ENCODE measurements around the gene SNTB2. TPM values are rescaled to one million over a fixed set of nuclear protein-coding genes. Genes with fewer than 3 reads are reported as not detected.

SNTB2 gene
- total RNA-seq, 1 donor from 2014 or later = 22.9 TPM

DNA sequence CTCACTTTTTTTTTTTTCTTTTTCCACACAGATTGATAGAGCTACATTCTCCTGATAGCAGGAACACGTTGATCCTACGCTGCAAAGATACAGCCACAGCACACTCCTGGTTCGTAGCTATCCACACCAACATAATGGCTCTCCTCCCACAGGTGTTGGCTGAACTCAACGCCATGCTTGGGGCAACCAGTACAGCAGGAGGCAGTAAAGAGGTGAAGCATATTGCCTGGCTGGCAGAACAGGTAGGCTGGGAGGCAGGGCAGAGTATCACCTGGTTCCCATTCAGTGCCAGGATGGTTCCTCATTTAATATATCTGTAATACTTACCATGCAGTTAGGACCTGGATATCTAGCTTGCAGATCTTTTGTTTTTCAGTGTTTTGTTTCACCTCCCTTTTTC is 73.1 kb downstream of the SNTB2 start:
- H3K4me1 Mint-ChIP-seq = no peaks in the 10 kb centered on the region
- no peaks in the 10 kb centered on the region for H3K27me3 Mint-ChIP-seq (ENCODE audit: insufficient read depth, low read depth)
- Histone ChIP-seq H2AFZ (replicated peaks) (no peak overlapping the region), H3K36me3 (peaks cover 2% of the 10 kb centered on the region), H3K79me2 (ENCODE audit: low read depth) (no peaks in the 10 kb centered on the region), H4K20me1 (ENCODE audit: low read depth) (peaks cover 3% of the 10 kb centered on the region), H3K4me1 (no peaks in the 10 kb centered on the region), H3K27me3 (no peaks in the 10 kb centered on the region), H3K4me3 (no peak overlapping the region), H3K9ac (no peak overlapping the region), H3F3A (ENCODE audit: low read depth) (no peaks in the 10 kb centered on the region), H3K9me3 (ENCODE audit: low read depth) (no peaks in the 10 kb centered on the region), H3K27ac (no peak overlapping the region), H3K4me2 (no peak overlapping the region)
- no peak for DNase-seq (ENCODE audit: low spot score)
- no peaks in the 10 kb centered on the region for H3K9me3 Mint-ChIP-seq
- H3K27ac Mint-ChIP-seq = no peak overlapping the region
- H3K36me3 Mint-ChIP-seq = peaks cover 27% of the 10 kb centered on the region
- TF ChIP-seq EZH2phosphoT487 (IDR thresholded peaks at IDR 0.05) (no peak), EZH2 (IDR thresholded peaks at IDR 0.05) (no peak)
- TF ChIP-seq, protein P1, sequence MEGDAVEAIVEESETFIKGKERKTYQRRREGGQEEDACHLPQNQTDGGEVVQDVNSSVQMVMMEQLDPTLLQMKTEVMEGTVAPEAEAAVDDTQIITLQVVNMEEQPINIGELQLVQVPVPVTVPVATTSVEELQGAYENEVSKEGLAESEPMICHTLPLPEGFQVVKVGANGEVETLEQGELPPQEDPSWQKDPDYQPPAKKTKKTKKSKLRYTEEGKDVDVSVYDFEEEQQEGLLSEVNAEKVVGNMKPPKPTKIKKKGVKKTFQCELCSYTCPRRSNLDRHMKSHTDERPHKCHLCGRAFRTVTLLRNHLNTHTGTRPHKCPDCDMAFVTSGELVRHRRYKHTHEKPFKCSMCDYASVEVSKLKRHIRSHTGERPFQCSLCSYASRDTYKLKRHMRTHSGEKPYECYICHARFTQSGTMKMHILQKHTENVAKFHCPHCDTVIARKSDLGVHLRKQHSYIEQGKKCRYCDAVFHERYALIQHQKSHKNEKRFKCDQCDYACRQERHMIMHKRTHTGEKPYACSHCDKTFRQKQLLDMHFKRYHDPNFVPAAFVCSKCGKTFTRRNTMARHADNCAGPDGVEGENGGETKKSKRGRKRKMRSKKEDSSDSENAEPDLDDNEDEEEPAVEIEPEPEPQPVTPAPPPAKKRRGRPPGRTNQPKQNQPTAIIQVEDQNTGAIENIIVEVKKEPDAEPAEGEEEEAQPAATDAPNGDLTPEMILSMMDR (IDR thresholded peaks at IDR 0.05) = no peak
- H3K4me3 Mint-ChIP-seq = no peak overlapping the region

DNA sequence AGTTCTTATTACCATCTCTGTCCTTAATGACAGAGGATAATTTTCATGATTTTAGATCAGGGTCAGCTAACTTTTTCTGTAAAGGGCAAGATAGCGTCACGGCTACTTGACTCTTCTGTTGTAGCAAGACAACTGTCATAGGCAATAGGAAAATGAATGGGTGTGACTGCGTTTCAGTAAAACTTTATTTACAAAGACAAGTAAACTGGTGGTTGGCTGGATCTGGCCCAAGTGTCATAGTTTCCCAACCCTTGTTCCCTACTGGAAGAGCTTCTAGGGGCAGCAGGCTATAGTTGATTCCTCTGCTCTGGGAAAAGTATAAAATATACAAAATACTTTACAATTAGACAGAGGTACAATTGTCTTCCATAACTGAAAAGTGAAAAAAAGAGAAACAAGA is 73.5 kb downstream of the SNTB2 start:
- Histone ChIP-seq H3F3A (ENCODE audit: low read depth) (no peaks in the 10 kb centered on the region), H3K4me3 (no peak overlapping the region), H3K27me3 (no peaks in the 10 kb centered on the region), H4K20me1 (ENCODE audit: low read depth) (peaks cover 3% of the 10 kb centered on the region), H3K9ac (no peak overlapping the region), H3K4me1 (no peaks in the 10 kb centered on the region), H3K9me3 (ENCODE audit: low read depth) (no peaks in the 10 kb centered on the region), H2AFZ (replicated peaks) (no peak overlapping the region), H3K27ac (no peak overlapping the region), H3K79me2 (ENCODE audit: low read depth) (no peaks in the 10 kb centered on the region), H3K4me2 (no peak overlapping the region), H3K36me3 (peaks cover 2% of the 10 kb centered on the region)
- no peak for DNase-seq (ENCODE audit: low spot score)
- no peak overlapping the region for H3K4me3 Mint-ChIP-seq
- peaks cover 27% of the 10 kb centered on the region for H3K36me3 Mint-ChIP-seq
- no peak overlapping the region for H3K27ac Mint-ChIP-seq
- no peaks in the 10 kb centered on the region for H3K4me1 Mint-ChIP-seq
- TF ChIP-seq EZH2 (IDR thresholded peaks at IDR 0.05) (no peak), EZH2phosphoT487 (IDR thresholded peaks at IDR 0.05) (no peak)
- TF ChIP-seq, protein P1 (IDR thresholded peaks at IDR 0.05) = no peak
- no peaks in the 10 kb centered on the region for H3K9me3 Mint-ChIP-seq
- H3K27me3 Mint-ChIP-seq (ENCODE audit: insufficient read depth, low read depth) = no peaks in the 10 kb centered on the region

DNA sequence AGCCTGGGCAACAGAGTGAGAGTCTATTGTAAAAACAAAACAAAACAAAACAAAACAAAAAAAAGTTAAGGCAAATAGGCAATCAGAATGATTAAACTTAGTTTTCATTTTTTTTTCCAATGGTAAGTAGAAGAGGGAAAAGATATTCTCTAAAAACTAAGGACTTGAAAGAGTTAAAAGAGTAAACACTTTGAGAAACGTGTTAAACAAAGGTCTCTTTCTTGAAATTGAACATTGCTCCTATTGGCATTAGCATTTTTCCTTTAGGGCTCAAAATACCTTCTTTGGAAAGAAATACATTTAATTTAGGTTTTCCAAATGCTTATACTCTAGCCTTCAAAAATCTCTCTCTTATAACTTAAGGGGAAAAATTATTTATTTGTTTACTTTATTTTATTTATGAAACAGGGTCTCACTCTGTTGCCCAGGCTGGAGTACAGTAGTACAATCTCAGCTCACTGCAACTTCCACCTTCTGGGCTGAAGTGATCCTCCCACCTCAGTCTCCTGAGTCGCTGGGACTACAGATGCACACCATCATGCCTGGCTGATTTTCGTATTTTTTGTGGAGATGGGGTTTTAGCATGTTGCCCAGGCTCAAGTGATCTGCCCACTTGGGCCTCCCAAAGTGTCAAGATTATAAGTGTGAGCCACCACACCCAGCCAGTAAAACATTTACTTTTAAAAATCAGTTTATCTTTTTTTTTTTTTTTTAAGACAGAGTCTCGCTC is 79.5 kb downstream of the SNTB2 start:
- no peaks in the 10 kb centered on the region for H3K9me3 ChIP-seq (ENCODE audit: low read depth)
- no peak for TF ChIP-seq EZH2 (IDR thresholded peaks at IDR 0.05)
- TF ChIP-seq, protein P1 (IDR thresholded peaks at IDR 0.05) = no peak
- no peak for TF ChIP-seq EZH2phosphoT487 (IDR thresholded peaks at IDR 0.05)
- H3K36me3 Mint-ChIP-seq = peaks cover 24% of the 10 kb centered on the region
- no peaks in the 10 kb centered on the region for H3K27me3 Mint-ChIP-seq (ENCODE audit: insufficient read depth, low read depth)
- no peaks in the 10 kb centered on the region for H3K4me1 ChIP-seq
- H3K4me3 ChIP-seq = no peak overlapping the region
- H3F3A ChIP-seq (ENCODE audit: low read depth) = no peaks in the 10 kb centered on the region
- H3K79me2 ChIP-seq (ENCODE audit: low read depth) = no peaks in the 10 kb centered on the region
- no peak overlapping the region for H3K27ac ChIP-seq
- no peak overlapping the region for H3K27ac Mint-ChIP-seq
- no peaks in the 10 kb centered on the region for H3K9me3 Mint-ChIP-seq
- H3K9ac ChIP-seq = no peak overlapping the region
- H3K36me3 ChIP-seq = peaks cover 2% of the 10 kb centered on the region
- H3K4me1 Mint-ChIP-seq = no peaks in the 10 kb centered on the region
- no peak for DNase-seq (ENCODE audit: low spot score)
- H3K4me2 ChIP-seq = no peak overlapping the region
- H4K20me1 ChIP-seq (ENCODE audit: low read depth) = no peaks in the 10 kb centered on the region
- H3K4me3 Mint-ChIP-seq = no peak overlapping the region
- no peaks in the 10 kb centered on the region for H3K27me3 ChIP-seq
- no peak overlapping the region for H2AFZ ChIP-seq (replicated peaks)
